ENCODE results near the gene SH3TC1.

SH3TC1 gene

DNA sequence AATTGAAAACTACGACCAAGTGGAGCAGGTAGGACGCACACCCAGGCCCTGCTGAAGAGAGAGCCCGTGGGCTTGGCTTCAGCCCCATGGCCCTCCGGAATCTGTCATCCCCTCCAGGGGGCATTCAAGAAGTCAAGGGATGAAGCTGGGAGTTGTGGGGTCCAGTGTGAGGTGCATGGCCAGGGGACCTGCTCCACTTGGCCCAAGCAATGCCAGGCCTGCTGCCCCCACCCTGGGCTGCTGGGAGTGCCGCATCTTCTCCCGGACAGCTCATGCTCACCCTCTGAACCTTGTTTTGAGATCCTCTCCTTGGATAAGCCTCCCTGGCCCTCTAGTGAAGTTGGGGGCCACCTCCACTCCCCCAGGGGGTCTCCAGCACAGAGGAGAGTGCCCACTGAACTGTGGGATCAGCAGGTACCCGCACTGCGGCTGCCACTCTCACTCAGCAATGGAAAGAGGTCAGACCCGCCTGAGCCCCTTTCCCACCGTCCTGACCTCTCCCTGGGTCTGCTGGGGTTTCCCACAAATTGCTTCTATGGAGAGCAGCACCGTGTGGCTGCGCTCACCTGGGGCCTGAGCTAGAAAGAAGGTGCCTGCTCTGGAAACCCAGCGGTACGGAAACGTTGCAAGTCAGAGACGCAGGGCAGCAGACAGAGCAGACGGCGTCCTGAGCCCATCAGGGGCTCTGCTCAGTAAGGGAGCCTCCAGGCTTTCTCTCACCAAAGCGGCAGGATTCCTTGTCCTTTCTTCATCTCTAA lies 35.5 kb upstream of the SH3TC1 start:
- no peak for DNase-seq (ENCODE audit: low spot score)

DNA sequence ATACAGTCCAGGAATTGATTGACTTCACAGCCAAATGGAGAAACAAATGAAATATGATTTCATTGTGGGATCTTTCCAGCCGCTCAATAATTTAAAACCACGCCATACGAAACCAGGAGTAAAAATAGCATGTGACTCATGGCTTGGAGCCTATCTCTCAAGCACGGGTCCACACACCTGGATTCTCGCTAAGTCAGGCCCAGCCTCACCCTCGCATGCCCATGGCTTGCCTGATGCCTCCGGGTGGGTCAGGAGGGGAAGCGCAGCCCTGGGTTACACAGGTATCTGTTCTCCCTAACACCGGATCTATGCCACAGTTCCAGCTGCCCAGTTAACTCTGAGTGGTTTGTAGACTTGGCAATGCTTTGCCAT lies 34.9 kb upstream of the SH3TC1 start:
- no peak for DNase-seq (ENCODE audit: low spot score)

DNA sequence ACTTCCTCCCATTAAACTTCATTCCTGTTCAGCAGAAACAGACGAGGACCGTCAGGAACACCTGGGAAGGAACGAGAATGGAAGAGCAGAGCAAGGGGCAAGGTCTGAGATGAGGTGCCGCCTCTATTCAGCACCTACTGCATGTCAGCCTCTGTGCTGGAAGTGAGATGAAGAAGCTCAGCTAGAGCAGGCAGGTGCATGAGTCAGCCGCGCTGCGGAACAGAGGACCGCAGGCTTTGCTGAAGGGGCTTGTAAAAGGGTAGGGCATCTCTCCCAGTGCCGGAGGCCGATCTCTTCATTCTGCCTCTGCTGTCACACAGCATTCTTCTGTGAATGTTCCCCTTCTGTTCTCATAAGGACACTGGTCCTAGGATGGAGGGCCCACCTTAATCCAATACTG lies 34.4 kb upstream of the SH3TC1 start:
- DNase-seq (ENCODE audit: low spot score), result no peak

DNA sequence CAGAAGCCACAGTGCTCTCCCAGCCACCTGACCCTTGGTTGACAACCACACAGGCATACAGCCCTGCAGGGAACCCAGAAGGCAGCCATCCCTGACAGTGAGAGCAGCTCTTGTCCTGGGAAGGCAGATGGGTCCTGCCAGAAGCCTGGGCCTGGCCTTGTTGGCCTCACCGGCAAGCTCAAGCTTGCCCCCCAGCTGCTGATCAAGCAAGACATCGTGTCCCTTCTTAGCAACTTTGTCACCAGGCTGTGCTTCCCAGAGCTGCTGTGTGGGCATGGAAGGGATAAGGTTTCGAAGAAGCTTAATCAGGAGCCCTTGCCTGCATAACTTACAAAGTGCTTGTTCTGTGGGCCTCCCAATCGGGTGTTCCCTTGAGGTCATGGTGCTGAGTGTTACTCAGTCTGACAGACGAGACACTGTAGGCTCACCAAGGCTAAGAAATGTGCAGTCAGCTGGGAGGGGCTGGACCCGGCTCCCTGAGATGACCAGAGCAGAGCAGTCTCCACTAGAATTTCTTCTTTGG lies 33.7 kb upstream of the SH3TC1 start:
- no peak for DNase-seq (ENCODE audit: low spot score)

DNA sequence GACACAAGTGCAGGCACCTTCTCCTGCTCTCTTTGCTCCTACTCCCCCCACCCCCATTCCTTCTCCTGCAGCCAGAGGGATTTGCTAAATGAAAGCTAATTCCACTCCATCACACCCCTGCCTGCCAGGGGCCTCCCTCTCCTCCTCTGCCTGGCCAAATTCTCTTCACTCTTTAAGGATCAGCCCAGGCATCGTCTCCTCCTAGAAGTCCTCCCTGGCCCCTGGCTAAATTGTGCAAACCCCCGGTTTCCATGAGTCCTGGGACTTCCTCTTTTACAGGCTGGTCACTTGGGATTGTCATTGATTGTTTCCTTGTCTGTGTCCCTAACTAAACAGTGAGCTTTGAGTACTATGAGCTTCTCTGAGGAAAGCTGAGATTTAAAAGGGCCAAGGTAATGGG lies 31.8 kb upstream of the SH3TC1 start:
- no peak for DNase-seq (ENCODE audit: low spot score)

DNA sequence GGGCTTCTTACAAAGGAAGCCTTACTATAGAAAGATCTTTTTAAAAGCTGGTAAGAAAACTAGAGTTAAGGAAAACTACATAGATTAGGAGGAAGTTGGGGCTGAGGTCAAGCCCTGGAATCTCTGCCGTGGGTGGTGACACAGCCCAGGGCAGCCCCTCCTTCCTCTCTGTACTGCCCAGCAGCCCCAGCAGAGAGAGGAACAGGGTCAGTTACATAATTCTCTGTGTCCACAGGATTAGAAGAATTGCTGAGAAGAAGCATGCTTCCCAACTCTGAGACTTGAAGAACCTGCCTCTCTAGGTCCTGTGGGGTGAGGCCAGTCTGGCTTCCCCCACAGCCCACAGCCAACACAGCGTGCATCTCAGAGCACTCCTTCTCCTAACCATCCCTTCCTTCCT lies 31.3 kb upstream of the SH3TC1 start:
- no peak for DNase-seq (ENCODE audit: low spot score)

DNA sequence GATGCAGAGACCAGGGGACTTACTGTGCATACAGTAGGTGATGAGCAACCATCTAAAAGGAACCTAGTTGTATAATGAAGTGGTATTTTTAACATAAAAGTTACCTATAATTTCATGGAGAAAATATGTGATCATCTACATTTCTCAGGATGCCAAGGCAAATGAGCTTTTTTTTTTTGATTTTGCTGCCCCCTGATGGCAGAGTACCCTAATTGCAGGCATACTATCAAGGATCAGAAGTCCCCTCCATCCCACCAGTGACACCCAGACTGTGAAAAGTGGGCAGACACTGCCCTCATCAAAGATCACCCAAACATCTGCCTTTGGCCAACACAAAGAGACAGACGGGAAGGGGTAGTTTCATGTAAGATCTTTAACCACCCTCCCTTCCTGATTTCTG lies 30.9 kb upstream of the SH3TC1 start:
- DNase-seq (ENCODE audit: low spot score), result no peak

DNA sequence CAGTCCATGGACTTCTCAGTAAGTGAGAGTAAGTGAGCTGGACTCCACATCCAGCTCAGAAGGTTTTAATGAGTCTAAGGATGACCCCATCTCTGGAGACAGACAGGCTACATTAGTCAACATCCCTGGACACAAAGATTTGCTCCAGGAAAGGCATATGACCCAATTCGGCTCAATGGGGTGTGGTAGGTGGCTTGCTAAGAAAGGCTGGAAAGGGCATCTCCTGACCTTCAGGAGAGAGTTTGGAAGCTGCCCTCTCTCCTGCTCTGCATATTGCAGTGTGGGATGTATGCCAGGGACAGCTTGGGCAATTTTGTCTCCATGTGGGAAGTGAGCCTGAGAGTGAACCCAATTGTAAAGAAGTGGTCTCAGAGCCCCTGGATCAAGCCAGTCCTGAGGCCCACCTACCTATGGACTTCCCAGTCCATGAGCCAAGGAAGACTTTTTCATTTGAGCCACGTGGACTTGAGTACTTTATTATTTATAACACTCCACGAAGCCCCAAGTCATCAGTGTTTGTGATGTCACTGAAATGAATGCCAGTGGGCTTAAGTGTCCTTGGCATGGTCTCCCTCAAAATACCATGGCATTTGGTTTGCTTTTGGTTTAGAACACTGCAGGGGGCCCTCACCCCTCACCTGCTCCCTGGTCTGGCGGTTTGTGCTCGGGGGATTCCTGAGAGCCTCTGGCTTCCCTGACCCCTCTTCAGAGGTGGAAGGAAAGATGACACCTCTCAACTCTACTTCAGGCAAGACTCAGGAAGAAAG lies 30.1 kb upstream of the SH3TC1 start:
- no peak for DNase-seq (ENCODE audit: low spot score)

DNA sequence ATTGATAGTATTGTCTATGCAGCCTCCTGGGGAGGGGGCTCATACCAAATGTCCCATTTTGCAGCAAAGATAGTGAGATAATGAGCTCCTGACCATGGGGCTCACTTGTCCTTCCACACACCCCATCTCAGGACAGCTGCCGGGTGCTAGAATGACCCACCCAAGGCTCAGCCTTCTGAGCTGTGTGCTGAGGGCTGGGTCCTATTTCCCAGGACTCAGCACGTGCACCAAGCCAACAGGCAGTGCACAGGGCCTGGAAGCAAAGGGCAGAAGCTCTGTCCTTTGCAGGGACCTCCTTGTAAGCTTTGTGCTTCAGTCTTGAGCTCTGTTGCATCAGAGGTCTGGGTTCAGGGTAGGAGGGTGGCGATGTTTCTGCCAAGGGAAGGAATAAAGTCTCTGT lies 29.3 kb upstream of the SH3TC1 start:
- DNase-seq (ENCODE audit: low spot score), result no peak

DNA sequence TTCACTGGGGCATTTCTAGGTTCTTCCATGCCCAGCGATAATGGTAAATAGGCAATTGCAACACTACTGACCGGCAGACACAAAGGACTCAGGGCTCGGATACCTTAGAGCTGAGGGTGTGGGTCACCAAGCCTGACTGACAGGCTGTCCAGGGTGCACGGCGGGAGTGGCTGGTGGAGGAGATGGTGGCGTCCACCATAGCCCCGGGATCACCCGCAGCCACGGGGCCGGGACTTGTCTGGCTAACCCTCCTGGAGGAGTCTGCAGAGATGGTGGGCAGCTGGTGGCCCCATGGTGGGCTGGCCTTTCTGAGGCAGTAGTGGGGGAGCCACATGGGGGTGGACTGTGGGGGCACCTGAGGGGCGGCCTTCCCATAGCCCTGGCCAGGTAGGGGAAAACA lies 28.7 kb upstream of the SH3TC1 start:
- DNase-seq (ENCODE audit: low spot score), result no peak

DNA sequence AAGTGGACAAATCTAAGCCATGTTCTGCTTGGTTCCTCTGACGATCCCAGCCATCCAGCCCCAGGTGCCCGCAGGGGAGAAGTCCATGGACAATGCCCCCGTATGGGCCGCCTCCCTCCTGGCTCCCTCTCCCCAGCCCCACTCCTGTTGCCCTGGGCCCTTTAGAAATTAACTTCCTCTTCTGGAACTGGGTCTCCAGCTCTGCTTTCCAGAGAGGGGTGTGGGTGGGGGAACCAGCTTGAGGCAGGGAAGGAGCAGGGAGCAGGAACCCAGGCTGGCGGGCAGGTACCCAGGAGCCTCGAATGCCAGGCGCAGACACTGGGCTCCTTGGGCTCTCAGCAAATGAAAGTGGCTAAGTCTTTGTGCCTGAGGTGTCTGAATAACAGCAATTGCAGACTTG lies 27.8 kb upstream of the SH3TC1 start:
- no peak for DNase-seq (ENCODE audit: low spot score)

DNA sequence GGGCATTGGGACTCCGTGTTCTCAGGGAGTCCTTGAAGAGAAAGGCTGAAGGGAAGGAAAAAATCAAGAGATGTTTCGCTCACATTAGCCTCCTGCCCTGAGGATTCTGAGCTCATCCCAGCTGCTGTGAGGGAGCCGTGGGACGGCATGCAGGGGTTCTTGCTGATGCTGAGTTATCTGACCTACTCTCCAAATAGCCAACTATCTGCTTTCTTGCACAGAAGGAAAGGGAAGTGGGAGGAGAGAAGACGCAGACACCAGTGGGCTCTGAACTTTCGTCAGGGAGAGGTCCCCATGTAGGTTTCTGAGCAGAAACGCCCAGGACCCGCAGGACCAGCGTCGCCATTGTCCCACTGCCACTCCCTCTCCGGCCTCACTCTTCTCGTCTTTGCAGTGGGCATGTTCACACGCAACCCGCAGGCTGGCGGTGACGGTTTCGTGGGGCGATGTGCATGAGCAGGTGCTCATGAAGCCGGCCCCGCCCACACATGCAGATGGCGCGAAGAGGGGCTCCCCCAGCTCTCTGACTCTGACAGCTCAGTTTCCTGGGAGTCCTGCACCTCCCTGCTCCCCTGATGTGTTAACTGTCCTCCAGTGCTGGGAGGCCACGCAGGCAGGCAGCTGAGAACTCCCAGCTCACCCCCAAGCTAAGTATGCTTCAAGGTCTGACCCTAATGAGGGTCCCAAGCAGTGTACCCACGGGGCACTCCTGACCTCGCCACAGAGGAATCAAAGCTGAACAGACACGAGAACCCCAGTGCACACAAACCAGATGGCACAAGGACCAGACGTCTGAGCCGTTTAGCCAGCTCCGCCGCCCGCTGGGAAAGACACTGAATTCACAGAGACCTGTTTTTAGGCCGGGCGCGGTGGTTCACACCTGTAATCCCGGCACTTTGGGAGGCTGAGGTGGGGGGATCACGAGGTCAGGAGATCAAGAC lies 26.8 kb upstream of the SH3TC1 start:
- no peak for DNase-seq (ENCODE audit: low spot score)

DNA sequence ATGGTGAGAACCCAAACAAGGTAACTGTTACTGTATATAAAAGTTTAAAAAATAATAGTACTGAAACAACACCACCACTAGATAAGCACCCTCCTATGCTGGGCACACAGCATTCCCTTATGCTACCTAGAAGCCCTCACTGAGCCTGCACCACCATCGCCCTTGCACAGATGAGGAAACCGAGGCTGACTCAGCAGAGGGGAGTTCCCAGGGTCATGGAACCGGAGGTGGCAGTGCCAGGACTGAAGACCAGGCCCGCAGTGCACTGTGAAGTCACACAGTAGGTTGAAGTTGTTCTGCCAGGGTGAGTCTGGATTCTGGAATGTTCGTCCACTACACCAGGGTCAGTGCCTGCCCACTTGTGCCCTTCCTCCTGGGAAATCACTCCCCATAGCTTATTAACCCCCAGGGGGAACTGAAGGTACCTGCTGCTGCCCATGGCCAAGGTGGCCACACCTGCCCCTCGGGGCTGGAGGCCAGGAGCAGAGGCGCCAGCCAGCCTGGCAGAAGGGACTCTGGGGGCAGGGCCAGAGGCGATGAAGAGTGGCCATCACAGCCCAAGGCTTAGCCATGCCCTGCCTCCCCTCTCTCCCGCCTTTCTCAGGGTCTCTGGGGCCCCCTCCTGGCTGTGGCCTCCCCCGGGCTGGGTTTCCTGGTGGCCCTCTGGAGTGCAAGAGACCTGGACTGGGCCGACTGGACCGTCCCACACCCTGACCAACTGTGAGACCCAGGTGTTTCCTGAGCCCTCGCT lies 25.4 kb upstream of the SH3TC1 start:
- no peak for DNase-seq (ENCODE audit: low spot score)

DNA sequence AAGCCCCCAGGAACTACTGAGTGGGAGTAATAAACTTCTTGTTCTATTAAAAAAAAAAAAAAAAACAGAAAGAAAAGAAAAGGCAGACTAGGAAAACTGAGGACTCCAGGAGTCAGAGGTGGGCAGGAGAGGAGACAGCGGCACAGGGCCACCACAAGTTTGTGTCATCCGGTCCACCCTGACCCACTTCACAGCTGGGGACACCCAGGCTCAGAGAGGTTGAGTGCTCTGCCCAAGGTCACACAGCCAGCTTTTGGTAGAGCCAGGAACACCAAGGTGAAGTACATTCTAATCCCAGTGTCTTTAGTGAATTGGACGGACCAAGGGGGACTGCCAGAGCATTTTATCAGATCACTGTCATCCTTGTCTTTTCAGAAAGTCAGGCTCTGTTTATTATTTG lies 24.1 kb upstream of the SH3TC1 start:
- no peak for DNase-seq (ENCODE audit: low spot score)

DNA sequence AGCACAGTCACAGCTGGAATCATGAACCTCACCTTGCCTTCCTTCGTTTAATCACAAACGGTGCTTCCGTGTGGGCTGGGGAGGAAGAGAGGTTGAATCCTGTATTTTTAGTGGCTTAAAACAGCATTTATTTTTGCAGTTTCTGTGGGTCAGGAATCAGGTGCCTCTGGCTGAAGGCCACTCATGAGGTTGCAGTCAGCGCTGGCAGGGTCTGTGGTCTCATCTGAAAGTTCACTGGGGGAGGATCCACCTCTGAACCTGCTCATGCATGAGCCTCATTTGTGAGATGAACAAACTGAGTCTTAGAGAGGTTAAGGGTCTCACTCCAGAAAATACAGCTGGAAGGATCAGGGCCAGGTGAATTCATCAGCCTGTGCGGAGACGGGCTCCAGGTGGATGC lies 23.4 kb upstream of the SH3TC1 start:
- no peak for DNase-seq (ENCODE audit: low spot score)

DNA sequence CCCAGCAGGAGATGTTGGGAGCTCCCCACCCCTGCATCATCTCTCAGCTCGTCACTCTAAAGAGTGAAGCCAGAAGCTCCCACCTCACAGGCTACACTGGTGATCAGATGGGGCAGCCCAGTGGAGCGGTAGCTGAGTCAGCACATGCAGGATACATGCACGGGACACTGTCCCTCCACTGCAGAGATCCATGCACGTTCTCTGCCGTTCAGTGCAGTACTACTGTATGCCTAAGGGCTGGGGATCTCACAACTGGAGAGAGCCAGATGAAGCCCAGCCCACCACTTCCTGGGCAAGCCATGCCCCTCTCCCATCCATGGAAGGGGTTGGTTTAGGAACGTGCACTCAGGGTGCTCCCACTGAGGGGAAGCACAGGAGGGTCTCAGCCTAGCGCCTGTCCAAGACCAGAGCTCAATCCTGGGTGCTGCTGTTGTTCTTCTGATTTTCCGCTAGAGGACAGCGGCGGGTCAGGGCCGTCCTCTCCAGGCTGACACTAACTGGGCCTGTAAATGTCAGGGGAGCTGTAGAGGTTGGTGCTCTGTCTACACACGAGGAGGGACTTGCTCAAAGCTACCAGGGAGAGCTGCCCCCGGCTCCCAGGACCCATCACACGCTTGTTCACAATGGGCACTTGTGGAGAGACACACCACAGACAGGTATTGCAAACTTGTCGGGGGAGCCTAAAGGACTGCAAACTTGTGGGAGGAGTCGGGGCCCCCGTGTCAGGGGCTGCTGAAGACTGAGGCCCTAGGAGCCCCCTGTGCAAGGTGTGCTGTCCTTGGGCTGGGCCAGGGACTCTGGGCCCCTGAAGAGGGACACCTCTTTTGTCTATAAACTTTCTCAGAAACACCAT lies 22.3 kb upstream of the SH3TC1 start:
- DNase-seq (ENCODE audit: low spot score), result no peak

DNA sequence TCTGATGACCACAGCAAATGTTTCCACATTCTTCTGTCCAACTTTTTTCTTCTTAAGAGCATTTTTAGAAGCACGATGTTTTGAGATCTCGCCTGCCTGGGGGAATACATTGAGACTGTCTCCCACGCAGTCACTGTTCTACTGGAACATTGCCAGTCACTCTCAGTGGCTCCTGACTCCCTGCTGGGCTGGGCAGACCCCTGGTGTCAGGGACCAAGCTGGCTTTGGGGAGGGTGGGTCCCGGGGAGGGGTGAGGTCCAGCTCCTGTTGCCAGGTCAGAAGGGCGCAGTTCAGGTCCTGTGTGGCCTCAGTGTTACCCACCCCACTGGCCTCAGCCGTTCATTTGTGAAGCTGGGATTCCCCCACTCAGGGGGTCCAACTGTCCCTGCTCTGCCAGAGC lies 21.5 kb upstream of the SH3TC1 start:
- DNase-seq (ENCODE audit: low spot score), result no peak

DNA sequence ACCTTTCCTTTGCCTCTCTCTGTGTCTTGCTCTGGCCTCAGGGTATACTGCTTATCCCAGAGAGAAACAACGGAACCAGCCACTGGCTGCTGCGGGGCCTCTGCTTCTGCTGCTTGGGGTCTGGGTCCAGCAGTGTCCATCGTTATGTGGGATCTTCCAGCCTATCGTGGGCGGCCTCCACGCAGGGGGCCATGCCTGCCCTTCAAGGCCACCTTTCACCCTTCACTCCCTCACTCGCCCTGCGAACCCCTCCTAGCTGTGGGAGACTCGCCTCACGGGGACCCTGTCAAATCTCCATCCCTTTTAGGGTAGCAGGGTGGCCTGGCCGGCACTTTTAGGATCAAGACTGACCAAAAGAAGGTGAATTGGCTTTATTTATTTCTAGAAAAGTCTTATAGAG lies 21.1 kb upstream of the SH3TC1 start:
- no peak for DNase-seq (ENCODE audit: low spot score)

DNA sequence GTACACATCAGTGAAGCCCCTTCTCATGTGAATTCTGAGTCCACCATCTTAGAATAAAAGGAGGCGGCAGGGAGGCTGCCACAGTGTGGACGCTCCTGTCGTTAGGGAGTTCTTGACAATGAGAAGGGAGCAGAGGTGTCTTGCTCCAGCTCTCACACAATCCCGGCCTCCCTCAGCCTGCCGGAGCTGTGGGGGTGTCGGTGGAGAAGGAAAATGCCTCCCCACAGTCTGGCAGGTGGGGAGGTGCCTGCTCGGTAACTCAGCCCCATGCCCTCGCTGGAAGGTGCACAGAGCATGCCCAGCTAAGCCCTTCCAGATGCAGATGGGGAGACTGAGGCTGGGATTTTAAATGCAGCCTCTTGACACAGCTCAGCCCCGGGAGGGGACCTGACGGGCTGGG lies 20.0 kb upstream of the SH3TC1 start:
- DNase-seq (ENCODE audit: low spot score), result no peak

DNA sequence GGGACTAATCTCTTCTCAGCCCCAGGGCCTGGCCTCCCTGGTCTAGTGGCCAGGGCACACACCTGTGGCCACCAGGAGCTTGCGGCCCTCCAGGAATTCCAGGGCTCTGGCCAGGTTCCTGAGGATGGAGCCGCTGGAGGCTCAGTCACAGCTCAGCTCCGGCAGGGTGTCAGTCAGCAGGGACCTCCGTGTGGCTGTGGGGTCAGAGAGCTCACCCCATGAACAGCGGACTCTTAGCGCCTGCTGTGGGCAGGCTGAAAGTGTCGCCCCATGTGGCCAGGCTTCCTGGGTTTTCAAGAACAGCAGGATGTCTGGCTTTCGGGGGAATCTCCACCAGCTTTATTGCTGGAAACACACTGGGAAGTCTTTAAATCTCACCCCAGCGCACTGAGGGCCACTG lies 19.3 kb upstream of the SH3TC1 start:
- no peak for DNase-seq (ENCODE audit: low spot score)
